Mucosa of gallbladder (tissue), 1 donor: Measurements from ENCODE around the gene DUSP6. TPM values are rescaled to one million over a fixed set of nuclear protein-coding genes. Genes with fewer than 3 reads are reported as not detected.

Experiments
- DNase-seq: peaks from one replicate; pipeline ENCODE4 v3.0.0-alpha.2; 2020; ENCODE audit warnings: low spot score
- total RNA-seq: library from RNA; stranded (reverse); gene quantifications from one replicate; pipeline ENCODE4 v1.2.1, GENCODE V29; 2021
- donor health status: DM: no; HTN: no; CAD: no.

The DUSP6 gene
- total RNA-seq, 1 donor from 2014 or later, result 155 TPM

GRCh38 chr12:89328151-89329030 lies 23.9 kb downstream of the DUSP6 start:
- peak; percentile 34 for DNase-seq

DNA sequence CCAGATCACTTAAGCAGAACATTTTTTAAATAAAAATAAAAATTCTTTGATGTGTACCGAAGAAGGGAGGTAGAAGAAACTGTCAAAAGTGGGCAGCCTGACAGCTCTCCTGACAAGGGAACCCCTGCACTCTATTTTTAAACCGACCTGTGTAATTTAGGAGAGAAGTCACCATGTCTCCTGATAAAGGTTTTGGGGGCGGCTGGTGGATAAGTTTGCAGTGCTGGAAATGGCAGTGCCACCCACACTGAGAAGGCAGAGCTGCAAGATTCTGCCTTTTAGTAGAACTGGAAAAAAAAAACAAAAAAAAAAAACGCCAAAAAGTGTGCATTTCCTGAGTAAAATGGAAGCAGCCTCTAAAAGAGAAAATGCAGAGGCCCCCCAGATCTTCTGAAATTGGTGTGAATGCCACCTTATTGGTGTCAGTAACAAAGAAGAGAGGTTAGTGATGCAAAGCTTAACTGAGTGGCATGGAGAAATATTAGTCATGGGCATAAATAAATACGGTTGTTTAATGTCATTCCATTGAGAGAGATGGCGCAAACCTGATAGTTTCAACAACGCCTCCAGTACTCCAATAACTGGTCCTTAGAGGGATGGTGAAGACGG lies 24.7 kb downstream of the DUSP6 start:
- DNase-seq, result no peak

- DNase-seq, result no peak
Observed at GRCh38 chr12:89326239-89327040, 25.9 kb downstream of the DUSP6 start.

DNA sequence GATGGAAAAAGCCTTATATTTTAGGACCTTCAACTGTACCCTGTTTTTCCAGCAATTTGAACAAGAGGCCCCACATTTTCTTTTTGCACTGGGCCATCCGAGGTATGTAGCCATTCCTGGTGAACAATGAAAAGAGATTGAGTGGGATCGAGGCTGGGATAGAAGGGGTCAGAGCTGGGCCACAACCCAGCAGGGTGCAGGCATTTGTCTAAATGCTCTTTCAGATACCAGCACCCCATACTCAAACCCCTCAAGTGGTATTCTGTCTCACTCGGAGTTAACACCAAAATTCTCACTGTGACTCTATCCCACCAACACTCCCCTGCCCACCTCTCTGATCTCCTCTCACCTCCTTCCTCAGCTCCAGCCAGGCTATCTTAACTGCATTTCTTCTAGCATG lies 26.8 kb downstream of the DUSP6 start:
- no peak for DNase-seq

DNA sequence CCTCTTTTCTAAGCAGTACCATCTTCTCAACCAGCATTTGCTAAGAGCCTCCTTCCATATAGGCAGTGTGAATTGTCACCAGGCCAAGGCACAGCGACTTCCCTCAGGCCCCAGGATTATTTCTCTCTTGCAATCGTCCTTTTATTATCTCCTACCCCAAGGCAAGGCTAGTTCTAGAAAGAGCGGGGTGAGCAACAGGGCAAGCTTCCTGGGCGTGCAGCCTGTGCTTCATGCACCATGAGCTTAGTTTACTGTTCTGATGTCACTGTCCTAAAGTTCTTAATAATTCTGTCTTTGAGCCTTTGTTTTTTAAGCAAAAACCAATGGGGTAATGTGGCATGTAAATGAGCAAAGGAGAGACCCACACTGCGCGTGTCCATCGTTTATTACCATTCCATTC lies 27.9 kb downstream of the DUSP6 start:
- no peak for DNase-seq

DNA sequence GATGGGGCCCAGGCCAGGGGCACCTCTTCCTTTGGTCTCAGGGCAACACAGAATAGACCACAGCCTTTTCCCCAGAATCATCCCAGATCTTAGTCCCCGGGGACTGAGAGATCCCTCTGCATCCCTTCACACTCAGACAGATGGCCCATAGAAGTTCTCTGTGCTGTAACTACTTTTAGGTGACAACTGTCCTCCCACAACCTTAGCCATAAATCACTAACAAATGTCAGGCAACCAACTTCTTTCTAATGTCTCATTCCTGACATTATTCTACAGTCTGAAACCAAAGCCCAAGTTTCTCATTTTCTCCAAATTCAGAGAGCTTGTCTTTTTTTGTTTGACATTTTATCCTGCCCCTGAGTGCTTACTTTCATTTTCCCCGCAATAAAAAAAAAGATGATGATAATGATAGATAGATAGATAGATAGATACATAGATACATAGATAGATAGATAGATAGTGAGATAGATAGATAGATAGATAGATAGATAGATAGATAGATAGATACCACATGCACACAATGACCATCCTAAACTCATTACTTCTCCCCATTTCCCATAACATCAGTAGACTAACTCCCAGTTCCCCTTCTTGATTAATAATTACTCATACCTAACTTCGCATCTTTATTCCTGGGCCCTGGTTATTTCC lies 28.6 kb downstream of the DUSP6 start:
- no peak for DNase-seq

DNA sequence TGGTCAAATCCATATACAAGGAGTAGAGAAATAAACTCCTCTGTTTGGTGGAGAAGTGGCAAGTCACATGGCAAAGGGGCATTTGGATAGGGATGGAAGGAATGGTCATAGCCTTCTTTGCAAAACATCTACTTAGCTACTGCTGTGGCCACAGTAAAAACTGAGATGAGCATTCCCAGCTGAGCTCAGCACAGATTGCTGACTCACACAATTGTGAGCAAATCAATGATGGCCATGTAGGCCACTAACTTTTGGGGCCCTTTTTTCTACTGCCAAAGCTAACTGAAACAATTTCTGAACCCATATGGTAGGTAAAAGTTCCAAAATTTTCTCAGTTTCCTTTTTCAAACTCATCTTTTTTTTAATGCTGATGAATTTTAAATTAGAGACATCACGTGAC lies 31.6 kb downstream of the DUSP6 start:
- DNase-seq, result no peak

DNA sequence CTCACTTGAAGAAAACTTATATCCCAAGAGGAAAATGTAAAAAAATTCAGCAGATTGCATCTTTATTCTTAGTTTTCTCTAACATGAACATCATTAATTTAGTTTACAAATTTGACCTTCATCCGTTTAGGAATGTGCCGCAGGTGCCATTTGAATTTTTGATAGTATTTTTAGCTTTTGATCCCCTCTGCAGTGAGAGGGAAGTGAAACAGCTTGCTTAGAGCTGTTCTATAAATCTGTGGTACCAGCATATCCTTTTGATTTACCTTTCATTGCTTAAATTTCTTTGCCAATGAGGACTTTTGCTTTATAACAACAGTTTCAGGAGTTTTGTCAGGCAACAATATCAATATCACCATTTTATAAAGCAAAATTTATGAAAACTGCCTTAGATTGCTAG lies 32.7 kb downstream of the DUSP6 start:
- DNase-seq, result no peak

DNA sequence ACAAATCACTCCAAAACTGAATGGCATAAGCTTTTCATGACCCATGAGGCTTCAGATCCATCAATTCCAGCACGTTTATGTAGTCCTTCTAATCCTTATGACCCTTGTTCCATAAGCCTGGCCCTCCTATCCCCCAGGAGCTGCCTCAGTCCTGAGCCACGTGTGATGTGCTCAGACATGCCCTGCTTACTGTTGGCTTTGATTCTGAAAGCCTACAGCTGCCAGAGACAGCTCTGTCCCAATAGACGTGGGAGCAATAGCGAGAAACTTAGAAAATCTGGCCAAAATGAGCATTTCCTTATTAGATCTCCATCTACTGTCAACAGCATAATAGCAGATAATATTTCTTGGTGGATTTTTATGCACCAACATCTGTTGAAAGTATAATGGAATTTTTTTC lies 33.2 kb downstream of the DUSP6 start:
- no peak for DNase-seq

DNA sequence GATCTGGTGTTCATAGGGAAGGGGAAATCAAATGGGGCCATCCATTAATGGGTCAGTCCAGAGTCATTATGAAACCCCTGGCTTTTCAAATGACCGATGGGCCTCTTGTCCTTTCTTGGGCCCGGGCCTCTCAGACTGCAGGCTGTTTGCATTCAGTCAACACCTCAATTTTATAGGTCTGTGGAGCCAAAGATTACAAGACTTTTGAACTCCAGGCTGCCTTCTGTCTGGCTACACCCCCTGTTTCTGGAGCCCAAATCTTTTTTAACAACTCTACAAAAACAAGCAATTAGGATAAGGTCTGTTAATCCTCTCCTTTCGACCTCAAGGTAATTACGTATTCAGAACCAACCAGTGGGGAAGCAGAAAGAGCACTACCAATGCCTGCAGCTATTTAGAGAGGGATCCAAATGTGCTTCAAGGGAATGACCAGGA lies 35.6 kb downstream of the DUSP6 start:
- no peak for DNase-seq

- no peak for DNase-seq
Observed at GRCh38 chr12:89314060-89314761, 38.1 kb downstream of the DUSP6 start.

- no peak for DNase-seq
Observed at GRCh38 chr12:89311703-89312293, 40.5 kb downstream of the DUSP6 start.

DNA sequence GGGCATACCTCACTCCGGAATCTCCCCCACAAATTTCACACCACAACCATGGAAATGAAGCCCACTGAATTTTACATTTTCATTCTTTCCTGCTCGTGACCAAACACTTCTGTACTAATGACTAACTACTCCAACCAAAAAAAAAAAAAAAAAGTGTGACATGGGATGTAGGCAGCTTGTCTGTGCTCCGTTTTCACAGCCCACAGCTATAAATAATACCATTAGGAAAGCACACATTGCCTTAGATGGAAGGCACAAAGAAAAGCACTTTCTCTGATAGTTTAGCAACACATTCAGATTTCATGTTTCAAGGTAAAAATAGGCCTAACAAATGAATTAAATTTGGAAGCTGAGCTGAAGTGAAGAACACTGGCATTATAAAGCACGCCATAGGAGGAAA lies 42.5 kb downstream of the DUSP6 start:
- no peak for DNase-seq

GRCh38 chr12:89309440-89309802 lies 42.9 kb downstream of the DUSP6 start:
- no peak for DNase-seq

GRCh38 chr12:89307474-89308253 lies 44.6 kb downstream of the DUSP6 start:
- no peak for DNase-seq

- DNase-seq, result no peak
Observed at GRCh38 chr12:89306827-89307473, 45.4 kb downstream of the DUSP6 start.

- DNase-seq, result no peak
Observed at GRCh38 chr12:89305373-89305772, 46.9 kb downstream of the DUSP6 start.

DNA sequence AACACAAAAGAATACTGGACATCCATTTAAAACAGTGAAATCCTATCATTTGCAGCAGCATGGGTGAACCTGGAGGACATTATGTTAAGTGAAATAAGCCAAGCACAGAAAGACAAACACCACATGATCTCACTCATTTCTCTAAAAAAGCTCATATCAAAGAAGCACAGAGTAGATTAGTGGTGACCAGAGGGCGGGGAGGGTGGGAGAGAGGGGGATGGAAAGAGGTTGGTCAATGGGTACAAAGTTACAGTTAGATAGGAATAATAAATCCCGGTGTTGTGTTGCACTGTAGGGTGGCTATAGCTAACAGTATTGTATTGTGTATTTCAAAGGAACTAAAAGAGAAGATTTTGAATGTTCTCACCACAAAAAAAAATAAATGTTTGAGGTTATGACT lies 52.4 kb downstream of the DUSP6 start:
- no peak for DNase-seq

DNA sequence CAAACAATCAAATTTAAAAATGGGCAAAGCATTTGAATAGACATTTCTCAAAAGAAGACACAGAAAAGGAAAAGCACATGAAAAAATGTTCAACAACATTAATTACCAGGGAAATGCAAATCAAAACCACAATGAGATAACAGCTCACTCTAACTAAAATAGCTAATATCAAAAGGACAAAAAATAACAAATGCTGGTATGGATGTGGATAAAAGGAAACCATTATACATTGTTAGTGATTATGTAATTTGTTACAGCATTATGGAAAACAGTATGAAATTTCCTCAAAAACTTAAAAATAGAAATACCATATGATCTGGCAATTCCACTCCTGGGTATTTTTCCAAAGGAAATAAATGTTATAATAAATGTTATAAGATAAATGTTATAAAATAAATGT lies 52.9 kb downstream of the DUSP6 start:
- DNase-seq, result no peak
